Suprapubic skin (tissue), 4 donors: ENCODE results near the gene ASB3. TPM values are rescaled to one million over a fixed set of nuclear protein-coding genes. Genes with fewer than 3 reads are reported as not detected.

Experiments used
- DNase-seq, 2 donors: peaks; one replicate each; pipeline ENCODE4 v3.0.0-alpha.2; 2019; ENCODE audit warnings: low spot score in 2 of 2
- H3K27ac ChIP-seq: fragments of 200-600 bp; sonication (generic); one replicate; pipeline ENCODE4 v1.5.1; 2019
- H3K27me3 ChIP-seq: fragments of 200-600 bp; sonication (generic); one replicate; pipeline ENCODE4 v1.5.1; 2019
- H3K36me3 ChIP-seq: fragments of 200-600 bp; sonication (generic); one replicate; pipeline ENCODE4 v1.5.1; 2019
- H3K4me1 ChIP-seq: fragments of 200-600 bp; sonication (generic); one replicate; pipeline ENCODE4 v1.5.1; 2019
- H3K4me3 ChIP-seq: fragments of 200-600 bp; sonication (generic); one replicate; pipeline ENCODE4 v1.5.1; 2019; ENCODE audit warnings: mild to moderate bottlenecking
- H3K9me3 ChIP-seq: fragments of 200-600 bp; sonication (generic); one replicate; pipeline ENCODE4 v1.5.1; 2019
- CTCF ChIP-seq, 2 donors: fragments of 200-600 bp in 1 of 2; fragments of 450-650 bp in 1 of 2; sonication (generic) in 1 of 2; IDR thresholded peaks; one replicate each; pipeline ENCODE4 v1.5.1; 2016 to 2019; ENCODE audit warnings: antibody characterized with exemption in 2 of 2, mild to moderate bottlenecking in 1 of 2, moderate library complexity in 1 of 2
- EP300 ChIP-seq: sonication (generic); formaldehyde crosslinking; IDR thresholded peaks from one replicate; pipeline ENCODE4 v1.6.1; 2017; ENCODE audit warnings: antibody characterized with exemption
- POLR2A ChIP-seq, 2 donors: fragments of 450-650 bp; IDR thresholded peaks; one replicate each; pipeline ENCODE4 v1.6.1; 2017; ENCODE audit warnings: antibody characterized with exemption in 2 of 2, mild to moderate bottlenecking in 2 of 2, moderate library complexity in 2 of 2
- POLR2AphosphoS5 ChIP-seq, 3 donors: sonication (generic); formaldehyde crosslinking; IDR thresholded peaks; one replicate each; pipeline ENCODE4 v1.6.1; 2017; ENCODE audit warnings: antibody characterized with exemption in 3 of 3
- WGBS: methylation state at CpG from one replicate; pipeline ENCODE4 v1.1.5; 2018; 5-methylcytosine and 5-hydroxymethylcytosine counted together
- total RNA-seq, 4 donors: library from RNA; depleted of rRNA; stranded (reverse); fragments of >200 nt; gene quantifications; one replicate each; pipeline ENCODE4 v1.1.0, GENCODE V29; 2016

Gene ASB3
- total RNA-seq, 4 donors from 2014 or later = 9.8 to 28.8 (median 12.6) TPM

DNA sequence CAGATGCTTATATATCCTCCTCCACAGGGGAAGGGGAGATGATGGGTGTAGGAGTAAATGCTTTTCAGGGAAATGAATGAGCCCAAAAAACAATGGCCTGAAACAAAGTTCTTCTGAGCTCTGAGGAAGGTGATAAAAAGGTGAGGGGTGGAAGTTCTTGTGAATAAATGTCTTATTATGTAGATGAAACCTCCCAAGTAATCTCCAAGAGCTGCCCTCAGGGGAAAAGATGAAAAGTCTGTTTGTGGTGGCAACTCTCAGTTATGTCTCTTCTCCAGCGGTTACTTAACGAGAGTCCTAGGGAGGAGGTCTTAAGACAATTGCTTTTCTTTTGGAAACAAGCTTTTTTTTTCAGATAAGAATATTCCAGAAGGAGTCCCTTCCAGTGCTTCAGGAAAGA, 134.6 kb downstream of the ASB3 start:
- no peak for DNase-seq
- WGBS = 58% methylated on average over 2 of the region's 2 CpGs
- no peak overlapping the region for H3K4me3 ChIP-seq
- TF ChIP-seq EP300 = no peak
- TF ChIP-seq POLR2AphosphoS5 (IDR thresholded peaks at IDR 0.05) = no peak
- TF ChIP-seq POLR2A (IDR thresholded peaks at IDR 0.05) = no peak
- no peak for TF ChIP-seq CTCF (IDR thresholded peaks at IDR 0.05)
- no peaks in the 10 kb centered on the region for H3K27me3 ChIP-seq
- no peaks in the 10 kb centered on the region for H3K9me3 ChIP-seq
- H3K36me3 ChIP-seq = no peaks in the 10 kb centered on the region
- H3K4me1 ChIP-seq = no peaks in the 10 kb centered on the region
- no peak overlapping the region for H3K27ac ChIP-seq

GRCh38 chr2:53646788-53647187, 140.0 kb downstream of the ASB3 start:
- H3K27ac ChIP-seq = no peak overlapping the region
- DNase-seq = no peak
- no peaks in the 10 kb centered on the region for H3K4me1 ChIP-seq
- no peaks in the 10 kb centered on the region for H3K9me3 ChIP-seq
- no peak overlapping the region for H3K4me3 ChIP-seq
- 96% methylated on average over 2 of the region's 2 CpGs for WGBS
- H3K36me3 ChIP-seq = no peaks in the 10 kb centered on the region
- TF ChIP-seq POLR2A (IDR thresholded peaks at IDR 0.05) = no peak
- no peak for TF ChIP-seq EP300
- no peak for TF ChIP-seq CTCF (IDR thresholded peaks at IDR 0.05)
- TF ChIP-seq POLR2AphosphoS5 (IDR thresholded peaks at IDR 0.05) = no peak
- H3K27me3 ChIP-seq = no peaks in the 10 kb centered on the region

- no peak overlapping the region for H3K27ac ChIP-seq
- no peaks in the 10 kb centered on the region for H3K36me3 ChIP-seq
- H3K9me3 ChIP-seq = no peaks in the 10 kb centered on the region
- no peak overlapping the region for H3K4me3 ChIP-seq
- H3K4me1 ChIP-seq = no peaks in the 10 kb centered on the region
- WGBS = 80% methylated on average over 7 of the region's 7 CpGs
- DNase-seq = no peak
- H3K27me3 ChIP-seq = no peaks in the 10 kb centered on the region
- TF ChIP-seq EP300 (no peak), POLR2AphosphoS5 (IDR thresholded peaks at IDR 0.05) (no peak), POLR2A (IDR thresholded peaks at IDR 0.05) (no peak), CTCF (IDR thresholded peaks at IDR 0.05) (no peak)
These were observed 145.5 kb downstream of the ASB3 start for GRCh38 chr2:53641290-53641689.

DNA sequence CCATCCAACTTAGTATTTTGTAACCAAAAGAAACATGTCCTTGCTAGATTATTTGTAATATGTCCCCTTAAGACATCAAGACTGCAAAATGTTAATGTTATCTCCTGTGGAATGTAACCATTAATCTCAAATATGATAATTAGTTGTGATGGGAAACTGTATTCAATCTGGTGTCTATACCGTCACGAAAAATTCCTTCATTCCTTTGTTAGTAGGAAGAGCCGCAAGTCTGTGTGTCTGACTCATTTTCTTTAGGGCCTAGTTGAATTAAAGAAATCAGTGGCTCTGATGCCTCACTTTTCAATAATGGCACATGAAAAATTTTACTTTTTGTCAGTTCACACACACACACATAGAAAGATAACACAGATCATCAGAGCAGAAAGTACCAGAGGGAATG, 146.3 kb downstream of the ASB3 start:
- H3K4me3 ChIP-seq = no peak overlapping the region
- no peaks in the 10 kb centered on the region for H3K9me3 ChIP-seq
- H3K27ac ChIP-seq = no peak overlapping the region
- H3K27me3 ChIP-seq = no peaks in the 10 kb centered on the region
- H3K36me3 ChIP-seq = no peaks in the 10 kb centered on the region
- 70% methylated on average over 3 of the region's 3 CpGs for WGBS
- no peaks in the 10 kb centered on the region for H3K4me1 ChIP-seq
- no peak for TF ChIP-seq EP300
- no peak for TF ChIP-seq CTCF (IDR thresholded peaks at IDR 0.05)
- DNase-seq = no peak

GRCh38 chr2:53636596-53636995, 150.2 kb downstream of the ASB3 start:
- TF ChIP-seq CTCF (IDR thresholded peaks at IDR 0.05) = no peak
- TF ChIP-seq EP300 = no peak
- TF ChIP-seq POLR2AphosphoS5 (IDR thresholded peaks at IDR 0.05) = no peak
- no peak for TF ChIP-seq POLR2A (IDR thresholded peaks at IDR 0.05)
- WGBS = 72% methylated on average over 6 of the region's 6 CpGs
- Histone ChIP-seq H3K27me3 (no peaks in the 10 kb centered on the region), H3K4me3 (no peak overlapping the region), H3K4me1 (no peaks in the 10 kb centered on the region), H3K27ac (no peak overlapping the region), H3K36me3 (no peaks in the 10 kb centered on the region), H3K9me3 (no peaks in the 10 kb centered on the region)
- no peak for DNase-seq
